Neural crest cell (in vitro differentiated cells): ENCODE results near the gene ARL6IP6. TPM values are rescaled to one million over a fixed set of nuclear protein-coding genes. Genes with fewer than 3 reads are reported as not detected.

Source experiments
- DNase-seq: peaks from one replicate; pipeline ENCODE4 v3.0.0; 2021; ENCODE audit warnings: low read depth, mixed read lengths, low spot score
- H3K27ac Mint-ChIP-seq: one replicate; pipeline ENCODE4 v1.8.0; 2021; ENCODE audit warnings: mild to moderate bottlenecking, mixed read lengths; ENCODE audit not compliant: unreplicated experiment
- H3K27me3 Mint-ChIP-seq: 2 replicates; pipeline ENCODE4 v1.8.0; 2021; ENCODE audit warnings: low read depth, mild to moderate bottlenecking, mixed read lengths
- H3K36me3 Mint-ChIP-seq: 2 replicates; pipeline ENCODE4 v1.8.0; 2021; ENCODE audit warnings: low read depth, mild to moderate bottlenecking, mixed read lengths
- H3K4me1 Mint-ChIP-seq: 2 replicates; pipeline ENCODE4 v1.8.0; 2021; ENCODE audit warnings: mixed read lengths
- H3K4me3 Mint-ChIP-seq: one replicate; pipeline ENCODE4 v1.8.0; 2021; ENCODE audit warnings: mild to moderate bottlenecking, mixed read lengths
- H3K9me3 Mint-ChIP-seq: 2 replicates; pipeline ENCODE4 v1.8.0; 2021; ENCODE audit warnings: mixed read lengths
- CTCF ChIP-seq: fragments of 200-600 bp; sonication (generic); conservative IDR thresholded peaks from 2 replicates; pipeline ENCODE4 v1.5.0; 2021; ENCODE audit warnings: antibody characterized with exemption, mild to moderate bottlenecking
- total RNA-seq: library from RNA; stranded (reverse); gene quantifications from 2 replicates; pipeline ENCODE4 v1.2.1, GENCODE V29; 2021

Gene ARL6IP6
- total RNA-seq, 1 donor from 2014 or later: 51.9 TPM

- Mint-ChIP-seq H3K27ac (no peak overlapping the region), H3K4me3 (no peak overlapping the region), H3K9me3 (peaks cover 11% of the 10 kb centered on the region), H3K4me1 (no peaks in the 10 kb centered on the region), H3K27me3 (no peaks in the 10 kb centered on the region), H3K36me3 (peaks cover 2% of the 10 kb centered on the region)
- DNase-seq: no peak
- TF ChIP-seq CTCF: no peak
These were observed 93.5 kb downstream of the ARL6IP6 start for GRCh38 chr2:152811916-152812315.

Other genes with a start within 250 kb of the ARL6IP6 start
- 136 and 138 TPM in 2 replicates for gene PRPF40A, start 1.2 kb upstream of the ARL6IP6 start, total RNA-seq